ENCODE data around the gene CDC42EP1.
"Not testable (repeated sequence)": the region's sequence is repeated elsewhere in the genome, so short reads cannot be mapped to it uniquely, and the experiment has no call there.

The CDC42EP1 gene

DNA sequence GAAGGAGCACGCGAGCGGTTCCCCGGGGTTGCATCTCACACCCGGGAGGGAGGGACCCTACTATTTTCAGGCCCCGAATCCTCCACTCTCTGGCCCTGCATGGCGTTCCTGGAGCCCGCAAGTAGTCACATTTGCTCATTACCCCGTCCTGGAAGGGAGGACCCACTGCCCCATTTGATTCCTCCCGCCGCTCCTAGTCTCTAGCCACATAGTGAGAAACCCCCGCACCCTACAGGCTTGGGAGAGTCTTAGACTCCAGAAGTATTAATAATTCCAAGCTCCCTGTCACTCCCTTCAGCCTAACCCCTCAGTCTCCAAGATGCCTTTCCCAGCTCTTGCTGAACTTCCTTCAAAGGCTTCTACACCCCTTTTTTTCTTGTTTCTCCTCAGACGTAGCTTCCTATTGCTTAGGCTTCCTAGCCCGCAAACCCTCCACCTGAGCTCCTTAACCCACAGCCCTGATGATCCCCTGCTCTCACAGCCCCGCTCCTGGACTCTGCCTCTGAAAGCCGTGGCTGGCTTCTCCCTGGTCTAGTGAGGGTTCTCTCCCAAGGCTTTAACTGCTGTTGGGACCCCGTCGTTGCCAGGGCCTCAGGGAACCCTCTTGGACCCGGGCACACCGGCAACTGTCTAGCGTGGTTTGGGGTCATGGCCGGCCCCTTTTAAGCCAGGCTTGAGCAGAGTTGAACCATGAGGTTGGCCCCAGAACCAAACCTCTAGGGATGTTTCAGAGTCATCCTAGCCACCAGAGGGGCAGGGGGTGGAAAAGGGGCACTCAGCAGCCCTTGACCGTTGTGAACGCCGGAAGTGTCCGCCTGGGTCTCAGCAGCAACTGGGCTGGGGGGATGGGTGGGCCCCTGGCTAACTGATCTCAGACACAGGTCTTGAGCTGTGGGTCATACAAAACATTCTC, 49.2 kb downstream of the CDC42EP1 start:
- Mint-ChIP-seq H3K27me3 (peaks cover 7% of the 10 kb centered on the region), H3K36me3 (peaks cover 10% of the 10 kb centered on the region), H3K27ac (peak overlapping the region; percentile 96), H3K4me1 (peaks cover 57% of the 10 kb centered on the region), H3K9me3 (no peaks in the 10 kb centered on the region), H3K4me3 (peak overlapping the region; percentile 97)
- CTCF ChIA-PET: interaction anchor here (0.7 to 6.3 kb wide), 10 partner anchors 14 to 73 kb away, joined by 3 to 48 read pairs (median 6); partner anchors contain the start of gene LGALS1
- no peak for DNase-seq

DNA sequence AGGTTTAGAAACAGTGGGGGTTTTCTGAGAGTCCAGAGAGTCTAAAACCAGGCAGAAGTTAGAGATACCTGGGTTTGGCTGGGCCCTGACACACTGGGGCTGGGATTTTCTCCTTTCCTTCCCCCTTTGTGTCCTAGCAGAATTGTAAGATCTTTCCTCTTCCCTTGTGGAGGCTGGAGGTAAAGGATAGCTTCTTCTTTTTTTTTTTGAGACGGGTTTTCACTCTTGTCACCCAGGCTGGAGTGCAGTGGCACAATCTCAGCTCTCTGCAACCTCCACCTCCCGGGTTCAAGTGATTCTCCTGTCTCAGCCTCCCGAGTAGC, 49.8 kb downstream of the CDC42EP1 start:
- H3K9me3 Mint-ChIP-seq, H3K27me3 Mint-ChIP-seq, DNase-seq: not testable (repeated sequence)
- peaks cover 51% of the 10 kb centered on the region for H3K4me1 Mint-ChIP-seq
- H3K36me3 Mint-ChIP-seq: peaks cover 12% of the 10 kb centered on the region
- peak overlapping the region; percentile 96 for H3K27ac Mint-ChIP-seq
- peak overlapping the region; percentile 97 for H3K4me3 Mint-ChIP-seq
- CTCF ChIA-PET: interaction anchor here (0.7 to 6.3 kb wide), 7 partner anchors 14 to 72 kb away, joined by 3 to 48 read pairs (median 7); no protein-coding TSS in a partner anchor

DNA sequence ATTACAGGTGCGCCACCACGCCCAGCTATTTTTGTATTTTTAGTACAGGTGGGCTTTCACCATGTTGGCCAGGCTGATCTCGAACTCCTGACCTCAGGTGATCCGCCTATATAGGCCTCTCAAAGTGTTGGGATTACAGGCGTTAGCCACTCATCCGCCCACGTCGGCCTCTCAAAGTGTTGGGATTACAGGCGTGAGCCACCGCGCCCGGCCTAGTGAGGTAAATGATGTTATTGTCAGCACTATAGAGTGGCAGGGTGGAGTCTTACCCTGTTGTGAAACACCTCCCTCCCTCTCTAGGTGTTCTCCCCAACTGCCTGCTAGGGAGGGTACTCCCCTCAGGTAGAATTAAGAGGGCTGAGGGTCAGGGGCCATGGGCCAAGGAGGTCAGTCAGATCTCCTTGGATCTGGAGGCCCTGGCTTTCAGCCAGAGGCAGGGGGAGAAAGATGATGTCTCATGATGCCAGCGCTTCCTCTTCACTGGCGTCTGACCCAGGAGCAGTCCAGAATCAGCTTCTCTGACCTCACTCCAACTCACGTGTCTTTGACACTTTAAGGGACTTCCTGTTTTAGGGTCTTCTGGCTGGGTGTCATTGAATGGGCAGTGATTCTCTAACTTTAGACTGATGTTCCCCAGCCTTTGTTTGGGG, 50.3 kb downstream of the CDC42EP1 start:
- peak overlapping the region; percentile 97 for H3K4me3 Mint-ChIP-seq
- H3K27ac Mint-ChIP-seq: peak overlapping the region; percentile 24
- peaks cover 46% of the 10 kb centered on the region for H3K4me1 Mint-ChIP-seq
- DNase-seq: no peak
- CTCF ChIA-PET: interaction anchor here (1.0 to 6.3 kb wide), 6 partner anchors 13 to 72 kb away, joined by 3 to 48 read pairs (median 8); no protein-coding TSS in a partner anchor
- peaks cover 12% of the 10 kb centered on the region for H3K36me3 Mint-ChIP-seq
- H3K27me3 Mint-ChIP-seq: no peaks in the 10 kb centered on the region
- no peaks in the 10 kb centered on the region for H3K9me3 Mint-ChIP-seq

DNA sequence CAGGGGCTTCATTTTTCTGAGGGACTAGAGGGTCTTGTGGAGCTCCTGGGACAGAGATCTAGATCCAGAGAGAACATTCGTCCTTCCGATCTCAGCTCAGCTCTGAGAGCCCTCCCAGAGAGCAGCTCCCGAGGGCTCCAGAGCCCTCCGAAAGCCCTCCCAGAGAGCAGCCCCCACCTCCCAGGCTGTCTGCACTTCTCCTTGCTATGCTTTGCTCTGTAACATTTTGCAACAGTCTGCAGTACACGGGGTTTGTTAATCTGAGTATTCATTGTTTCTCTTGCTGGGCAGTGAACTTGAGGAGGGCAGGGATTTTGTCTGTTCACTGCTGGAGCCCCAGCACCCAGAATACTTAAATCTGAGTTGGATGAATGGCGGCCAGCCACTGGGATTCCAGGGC, 50.9 kb downstream of the CDC42EP1 start:
- Mint-ChIP-seq H3K27ac (no peak overlapping the region), H3K27me3 (no peaks in the 10 kb centered on the region), H3K9me3 (no peaks in the 10 kb centered on the region), H3K36me3 (peaks cover 12% of the 10 kb centered on the region), H3K4me3 (no peak overlapping the region), H3K4me1 (peaks cover 40% of the 10 kb centered on the region)
- CTCF ChIA-PET: interaction anchor here (1.0 to 6.3 kb wide), 4 partner anchors 19 to 71 kb away, joined by 3 to 48 read pairs (median 8); no protein-coding TSS in a partner anchor
- DNase-seq: no peak

GRCh38 chr22:37616201-37617083, 56.2 kb downstream of the CDC42EP1 start:
- Mint-ChIP-seq H3K27me3 (no peaks in the 10 kb centered on the region), H3K27ac (no peak overlapping the region), H3K36me3 (peaks cover 21% of the 10 kb centered on the region), H3K4me1 (peaks cover 3% of the 10 kb centered on the region), H3K9me3 (no peaks in the 10 kb centered on the region), H3K4me3 (no peak overlapping the region)
- CTCF ChIA-PET: interaction anchor here (1.0 to 1.1 kb wide), 2 partner anchors 27 kb away, joined by 3 read pairs; no protein-coding TSS in a partner anchor
- no peak for DNase-seq

GRCh38 chr22:37617431-37617830, 57.2 kb downstream of the CDC42EP1 start:
- H3K27me3 Mint-ChIP-seq: no peaks in the 10 kb centered on the region
- H3K9me3 Mint-ChIP-seq: no peaks in the 10 kb centered on the region
- H3K4me1 Mint-ChIP-seq: peaks cover 3% of the 10 kb centered on the region
- CTCF ChIA-PET: interaction anchor here (1.0 kb wide), 1 partner anchor 26 kb away, joined by 3 read pairs; no protein-coding TSS in a partner anchor
- H3K36me3 Mint-ChIP-seq: peaks cover 24% of the 10 kb centered on the region
- H3K4me3 Mint-ChIP-seq: no peak overlapping the region
- H3K27ac Mint-ChIP-seq: no peak overlapping the region
- DNase-seq: no peak

DNA sequence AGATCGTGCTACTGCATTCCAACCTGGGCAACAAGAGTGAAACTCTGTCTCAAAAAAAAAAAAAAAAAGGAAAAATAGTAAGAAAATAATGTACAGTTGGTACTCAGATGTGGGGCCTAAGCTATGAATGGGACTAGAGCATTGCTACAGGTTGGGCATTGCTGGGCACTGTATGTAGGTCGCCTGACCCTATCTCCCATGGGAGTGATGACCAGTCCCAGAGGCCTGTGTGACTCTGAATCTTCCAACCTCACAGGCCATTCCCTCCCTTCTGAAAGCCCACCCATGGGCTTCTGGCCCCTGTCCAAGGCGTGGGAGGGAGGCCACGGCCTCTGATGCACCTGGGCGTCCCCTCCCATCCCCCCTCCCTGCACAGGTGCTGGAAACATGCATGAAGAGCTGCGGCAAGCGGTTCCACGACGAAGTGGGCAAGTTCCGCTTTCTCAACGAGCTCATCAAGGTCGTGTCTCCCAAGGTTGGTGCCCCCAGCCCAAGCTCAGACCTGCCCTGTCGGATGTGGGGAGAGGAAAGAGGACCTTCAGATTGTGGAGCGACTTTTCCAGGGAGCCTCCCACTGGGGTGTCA, 57.9 kb downstream of the CDC42EP1 start:
- Mint-ChIP-seq H3K4me1 (peaks cover 4% of the 10 kb centered on the region), H3K27me3 (no peaks in the 10 kb centered on the region), H3K4me3 (no peak overlapping the region), H3K36me3 (peaks cover 26% of the 10 kb centered on the region), H3K9me3 (no peaks in the 10 kb centered on the region), H3K27ac (no peak overlapping the region)
- DNase-seq: no peak
- CTCF ChIA-PET: interaction anchor here (1.8 to 2.4 kb wide), 2 partner anchors 15 to 17 kb away, joined by 3 to 6 read pairs; no protein-coding TSS in a partner anchor

DNA sequence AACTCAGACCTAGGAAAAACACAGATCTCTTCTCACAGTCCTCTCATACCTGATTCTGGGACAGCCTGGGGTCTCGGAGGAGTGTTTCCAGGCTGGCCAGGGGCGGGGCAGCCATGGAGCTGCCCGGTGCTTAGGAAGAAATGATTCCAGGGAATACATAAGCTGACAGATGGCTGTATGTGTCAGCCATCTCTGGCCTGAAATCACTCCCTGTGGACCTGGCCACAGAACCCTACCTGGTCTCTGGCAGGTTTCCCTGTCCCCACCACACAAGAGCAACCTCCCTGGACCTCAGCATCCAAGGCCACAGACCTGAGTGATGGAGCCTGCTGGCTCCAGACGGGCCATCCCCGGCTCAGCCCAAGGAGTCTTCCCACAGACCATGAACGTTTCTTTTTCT, 58.4 kb downstream of the CDC42EP1 start:
- Mint-ChIP-seq H3K4me3 (no peak overlapping the region), H3K4me1 (peaks cover 4% of the 10 kb centered on the region), H3K27ac (no peak overlapping the region), H3K27me3 (no peaks in the 10 kb centered on the region), H3K36me3 (peaks cover 26% of the 10 kb centered on the region), H3K9me3 (no peaks in the 10 kb centered on the region)
- DNase-seq: no peak
- CTCF ChIA-PET: interaction anchor here (1.8 to 28.2 kb wide), 4 partner anchors 15 to 58 kb away, joined by 3 to 506 read pairs (median 6); partner anchors contain the start of genes LGALS1 and NOL12
